Subcutaneous adipose tissue (tissue), 4 donors: ENCODE results near the gene ARPC1B. TPM values are rescaled to one million over a fixed set of nuclear protein-coding genes. Genes with fewer than 3 reads are reported as not detected.

Source experiments
- CTCF ChIP-seq: fragments of 450-650 bp; IDR thresholded peaks from one replicate; pipeline ENCODE4 v1.5.1; 2016; ENCODE audit warnings: low read depth, mild to moderate bottlenecking, control low read depth, antibody characterized with exemption, moderate library complexity
- total RNA-seq, 4 donors: library from RNA; depleted of rRNA; stranded (reverse); fragments of >200 nt; gene quantifications; one replicate each; pipeline ENCODE4 v1.1.0, GENCODE V29; 2016

The ARPC1B gene
- total RNA-seq, 4 donors from 2014 or later, result 133 to 364 (median 178) TPM

- TF ChIP-seq CTCF, result no peak
Measured at GRCh38 chr7:99373091-99374066, 1.2 kb upstream of the ARPC1B start.

GRCh38 chr7:99375070-99375807 lies 709 bp downstream of the ARPC1B start:
- TF ChIP-seq CTCF, result no peak

GRCh38 chr7:99379043-99379577 lies 4.6 kb downstream of the ARPC1B start:
- TF ChIP-seq CTCF, result no peak

DNA sequence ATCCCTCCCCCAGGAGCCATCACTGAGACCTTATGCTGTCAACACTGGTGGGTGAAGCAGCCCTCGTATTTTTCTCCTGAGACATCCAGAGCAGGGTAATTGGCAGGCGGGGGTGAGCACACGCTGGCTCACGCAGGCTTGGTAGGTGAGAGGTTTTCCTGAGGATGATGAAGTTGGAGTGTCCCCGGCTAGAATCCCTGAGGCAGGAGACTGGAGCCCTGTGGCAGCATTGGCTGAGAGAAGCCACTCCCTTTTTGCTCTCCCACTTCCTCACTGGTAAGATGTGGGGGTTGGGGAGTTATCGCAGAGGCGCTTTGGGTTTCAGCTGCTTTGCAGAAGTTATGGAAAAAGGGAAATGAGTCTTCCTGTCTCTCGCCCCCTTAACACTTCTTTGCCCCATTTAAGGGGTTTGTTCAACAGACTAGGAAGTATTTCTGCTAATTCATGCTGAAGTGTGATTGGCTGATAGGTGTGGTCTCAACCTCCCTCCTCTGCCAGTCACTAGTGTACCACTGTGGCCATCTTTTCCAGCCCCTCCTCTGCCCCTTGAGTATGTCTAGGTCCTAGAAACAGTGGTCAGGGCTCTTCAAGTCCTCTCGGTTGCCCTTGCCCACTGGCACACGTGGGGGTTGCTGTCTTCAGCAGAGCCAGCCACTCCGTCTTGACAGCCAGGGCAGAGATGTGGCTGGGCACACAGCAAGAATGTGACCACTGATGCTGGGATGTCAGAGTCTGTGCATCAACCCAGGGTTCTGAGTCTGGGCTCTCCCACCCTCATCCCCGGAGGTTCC lies 5.7 kb downstream of the ARPC1B start:
- no peak for TF ChIP-seq CTCF

GRCh38 chr7:99380823-99381663 lies 6.5 kb downstream of the ARPC1B start:
- no peak for TF ChIP-seq CTCF

GRCh38 chr7:99381664-99382075 lies 7.1 kb downstream of the ARPC1B start:
- TF ChIP-seq CTCF, result no peak
